ENCODE data around the gene IL31.
A peak's percentile ranks its signal among the peaks of the same experiment; 100 is the strongest.

The IL31 gene

GRCh38 chr12:122123051-122123760 is 50.8 kb downstream of the IL31 start:
- peak; percentile 79 for DNase-seq
- Histone ChIP-seq H3K4me3 (ENCODE audit: low read depth, low read length) (no peak overlapping the region), H3K27me3 (no peaks in the 10 kb centered on the region), H3K9me3 (no peaks in the 10 kb centered on the region), H3K36me3 (no peaks in the 10 kb centered on the region), H3K4me1 (no peaks in the 10 kb centered on the region)
- TF ChIP-seq, protein P1, sequence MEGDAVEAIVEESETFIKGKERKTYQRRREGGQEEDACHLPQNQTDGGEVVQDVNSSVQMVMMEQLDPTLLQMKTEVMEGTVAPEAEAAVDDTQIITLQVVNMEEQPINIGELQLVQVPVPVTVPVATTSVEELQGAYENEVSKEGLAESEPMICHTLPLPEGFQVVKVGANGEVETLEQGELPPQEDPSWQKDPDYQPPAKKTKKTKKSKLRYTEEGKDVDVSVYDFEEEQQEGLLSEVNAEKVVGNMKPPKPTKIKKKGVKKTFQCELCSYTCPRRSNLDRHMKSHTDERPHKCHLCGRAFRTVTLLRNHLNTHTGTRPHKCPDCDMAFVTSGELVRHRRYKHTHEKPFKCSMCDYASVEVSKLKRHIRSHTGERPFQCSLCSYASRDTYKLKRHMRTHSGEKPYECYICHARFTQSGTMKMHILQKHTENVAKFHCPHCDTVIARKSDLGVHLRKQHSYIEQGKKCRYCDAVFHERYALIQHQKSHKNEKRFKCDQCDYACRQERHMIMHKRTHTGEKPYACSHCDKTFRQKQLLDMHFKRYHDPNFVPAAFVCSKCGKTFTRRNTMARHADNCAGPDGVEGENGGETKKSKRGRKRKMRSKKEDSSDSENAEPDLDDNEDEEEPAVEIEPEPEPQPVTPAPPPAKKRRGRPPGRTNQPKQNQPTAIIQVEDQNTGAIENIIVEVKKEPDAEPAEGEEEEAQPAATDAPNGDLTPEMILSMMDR (IDR thresholded peaks at IDR 0.05; ENCODE audit: low read depth, low read length), result peak; percentile 82
